ENCODE measurements around the gene CTRL. TPM values are rescaled to one million over a fixed set of nuclear protein-coding genes. Genes with fewer than 3 reads are reported as not detected.

The CTRL gene
- total and polyA plus RNA-seq, 4 donors: 0.09 to 5.0 (median 0.30) TPM

- TF ChIP-seq REST (IDR thresholded peaks at IDR 0.05): no peak
- TF ChIP-seq NR2F2 (IDR thresholded peaks at IDR 0.05): no peak
These were observed 28.8 kb downstream of the CTRL start (continued) for GRCh38 chr16:67902831-67903230.

- Histone ChIP-seq H3K9ac (ENCODE audit: low read depth in 1 of 2, low read length in 2 of 2) (no peak overlapping the region), H3K4me1 (ENCODE audit: control insufficient read depth in 4 of 4, insufficient read depth in 4 of 4, low read length in 3 of 4) (peaks cover 1 to 17% (median 10%) of the 10 kb centered on the region in 4 donors), H3K36me3 (ENCODE audit: control insufficient read depth in 4 of 4, insufficient read depth in 3 of 4, low read depth in 1 of 4, low read length in 3 of 4) (peaks cover 0 to 4% (median under 1%) of the 10 kb centered on the region in 4 donors), H3K27me3 (ENCODE audit: control insufficient read depth in 4 of 4, insufficient read depth in 4 of 4, low read length in 3 of 4) (no peaks in the 10 kb centered on the region), H3K4me3 (ENCODE audit: low read depth in 1 of 3, low read length in 3 of 3) (no peak overlapping the region), H3K27ac (ENCODE audit: low read depth in 1 of 2, low read length in 2 of 2) (no peak overlapping the region), H3K9me3 (ENCODE audit: control insufficient read depth in 4 of 4, low read length in 3 of 4) (no peaks in the 10 kb centered on the region)
- DNase-seq (ENCODE audit: low spot score): no peak
- TF ChIP-seq MAX (IDR thresholded peaks at IDR 0.05): no peak
- no peak for TF ChIP-seq RAD21 (IDR thresholded peaks at IDR 0.05)
- no peak for TF ChIP-seq YY1 (IDR thresholded peaks at IDR 0.05)
- no peak for TF ChIP-seq TAF1 (conservative IDR thresholded peaks at IDR 0.05)
- TF ChIP-seq CTCF (IDR thresholded peaks at IDR 0.05; ENCODE audit: low read depth, low read length, missing input control): no peak
- TF ChIP-seq RXRA (IDR thresholded peaks at IDR 0.05): peak in 1 of 2 donors; percentile 17
- no peak for TF ChIP-seq NR2F2 (IDR thresholded peaks at IDR 0.05)
- TF ChIP-seq GABPA (IDR thresholded peaks at IDR 0.05 in 1 of 2, conservative IDR thresholded peaks at IDR 0.05 in 1 of 2): no peak
- WGBS: 63% methylated on average over 5 of the region's 5 CpGs
These were observed 29.9 kb downstream of the CTRL start for GRCh38 chr16:67901734-67902133.

GRCh38 chr16:67897231-67897630 lies 34.4 kb downstream of the CTRL start:
- no peak for DNase-seq (ENCODE audit: low spot score)
- Histone ChIP-seq H3K4me1 (ENCODE audit: control insufficient read depth in 4 of 4, insufficient read depth in 4 of 4, low read length in 3 of 4) (peaks cover 9 to 23% (median 18%) of the 10 kb centered on the region in 4 donors), H3K4me3 (ENCODE audit: low read depth in 1 of 3, low read length in 3 of 3) (no peak overlapping the region), H3K27ac (ENCODE audit: low read depth in 1 of 2, low read length in 2 of 2) (no peak overlapping the region), H3K27me3 (ENCODE audit: control insufficient read depth in 4 of 4, insufficient read depth in 4 of 4, low read length in 3 of 4) (no peaks in the 10 kb centered on the region), H3K36me3 (ENCODE audit: control insufficient read depth in 4 of 4, insufficient read depth in 3 of 4, low read depth in 1 of 4, low read length in 3 of 4) (peaks cover 0 to 2% (median 0%) of the 10 kb centered on the region in 4 donors), H3K9ac (ENCODE audit: low read depth in 1 of 2, low read length in 2 of 2) (no peak overlapping the region), H3K9me3 (ENCODE audit: control insufficient read depth in 4 of 4, low read length in 3 of 4) (no peaks in the 10 kb centered on the region)
- no peak for TF ChIP-seq NR2F2 (IDR thresholded peaks at IDR 0.05)
- TF ChIP-seq TAF1 (conservative IDR thresholded peaks at IDR 0.05): no peak
- WGBS: 87% methylated on average over 3 of the region's 3 CpGs
